ENCODE results near the gene AUTS2. TPM values are rescaled to one million over a fixed set of nuclear protein-coding genes. Genes with fewer than 3 reads are reported as not detected.

The AUTS2 gene
- total RNA-seq, 6 donors from 2014 or later = 38.9 to 151 (median 55.8) TPM

DNA sequence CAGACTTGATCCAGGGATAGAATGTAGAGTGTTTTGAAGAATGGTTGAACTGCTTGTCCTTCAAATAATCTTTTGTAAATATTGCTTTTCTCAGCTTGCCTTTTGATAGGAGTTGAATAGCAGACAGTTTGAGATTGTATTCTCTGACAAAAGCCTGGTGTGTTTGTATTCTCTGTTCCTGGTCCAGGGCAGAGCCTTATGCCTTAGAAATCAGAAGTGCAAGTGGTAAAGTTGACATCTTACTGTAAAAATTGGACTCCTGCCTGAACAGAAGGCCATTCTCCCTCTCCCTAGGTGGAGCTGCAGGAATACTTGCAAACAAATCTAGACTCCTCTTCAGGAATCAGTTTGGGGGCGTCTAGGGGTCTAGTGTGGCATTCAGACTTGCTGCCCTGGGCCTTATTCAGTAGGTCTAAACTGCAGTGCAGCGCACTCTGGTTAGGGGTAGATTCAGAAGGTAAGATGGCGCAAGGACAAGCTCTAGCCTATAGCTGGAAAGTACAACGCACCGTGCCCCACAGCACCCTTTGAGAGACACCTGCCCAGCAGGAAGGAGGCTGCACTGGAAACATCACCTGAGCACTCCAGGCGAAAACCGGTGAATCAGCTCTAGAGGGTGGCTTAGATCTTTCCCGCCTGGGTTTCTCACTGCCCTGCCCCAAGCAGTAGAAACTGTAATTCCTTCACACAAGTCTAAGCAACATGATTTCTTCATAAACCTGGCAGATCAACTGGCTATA, 925.1 kb downstream of the AUTS2 start:
- Histone ChIP-seq H3K27me3 (no peaks in the 10 kb centered on the region), H3K4me3 (no peak overlapping the region), H3K36me3 (no peaks in the 10 kb centered on the region), H3K4me1 (no peaks in the 10 kb centered on the region), H3K9me3 (no peaks in the 10 kb centered on the region), H3K27ac (no peak overlapping the region)
- TF ChIP-seq POLR2AphosphoS5 (IDR thresholded peaks at IDR 0.05) (no peak), EP300 (IDR thresholded peaks at IDR 0.05) (no peak), POLR2A (IDR thresholded peaks at IDR 0.05) (no peak)
- TF ChIP-seq, protein P1, sequence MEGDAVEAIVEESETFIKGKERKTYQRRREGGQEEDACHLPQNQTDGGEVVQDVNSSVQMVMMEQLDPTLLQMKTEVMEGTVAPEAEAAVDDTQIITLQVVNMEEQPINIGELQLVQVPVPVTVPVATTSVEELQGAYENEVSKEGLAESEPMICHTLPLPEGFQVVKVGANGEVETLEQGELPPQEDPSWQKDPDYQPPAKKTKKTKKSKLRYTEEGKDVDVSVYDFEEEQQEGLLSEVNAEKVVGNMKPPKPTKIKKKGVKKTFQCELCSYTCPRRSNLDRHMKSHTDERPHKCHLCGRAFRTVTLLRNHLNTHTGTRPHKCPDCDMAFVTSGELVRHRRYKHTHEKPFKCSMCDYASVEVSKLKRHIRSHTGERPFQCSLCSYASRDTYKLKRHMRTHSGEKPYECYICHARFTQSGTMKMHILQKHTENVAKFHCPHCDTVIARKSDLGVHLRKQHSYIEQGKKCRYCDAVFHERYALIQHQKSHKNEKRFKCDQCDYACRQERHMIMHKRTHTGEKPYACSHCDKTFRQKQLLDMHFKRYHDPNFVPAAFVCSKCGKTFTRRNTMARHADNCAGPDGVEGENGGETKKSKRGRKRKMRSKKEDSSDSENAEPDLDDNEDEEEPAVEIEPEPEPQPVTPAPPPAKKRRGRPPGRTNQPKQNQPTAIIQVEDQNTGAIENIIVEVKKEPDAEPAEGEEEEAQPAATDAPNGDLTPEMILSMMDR (IDR thresholded peaks at IDR 0.05) = no peak
- WGBS, 2 donors = 77 to 95% methylated on average over 7 to 8 of the region's 8 CpGs
- DNase-seq (no peak), ATAC-seq (ENCODE audit: low FRiP score in 2 of 2) (no peak)

DNA sequence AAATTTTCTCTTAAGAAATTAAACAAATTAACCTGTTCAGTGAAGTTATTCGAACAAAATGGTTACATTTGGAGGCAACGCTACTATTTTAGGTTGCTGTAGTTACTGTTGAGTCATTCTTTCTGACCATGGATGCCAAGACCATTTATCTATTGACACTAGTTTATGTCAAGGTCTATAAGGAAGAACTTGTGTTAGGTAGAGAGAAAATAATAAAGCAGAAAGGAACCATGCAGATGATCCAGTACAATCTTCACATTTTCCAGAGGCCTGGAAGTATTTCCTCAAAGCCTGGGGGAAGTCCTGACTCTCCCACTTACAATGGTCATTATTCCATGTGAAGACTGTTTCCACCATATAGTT, 925.7 kb downstream of the AUTS2 start:
- H3K27ac ChIP-seq = no peak overlapping the region
- ATAC-seq (ENCODE audit: low FRiP score in 2 of 2) = no peak
- no peaks in the 10 kb centered on the region for H3K4me1 ChIP-seq
- no peaks in the 10 kb centered on the region for H3K27me3 ChIP-seq
- no peaks in the 10 kb centered on the region for H3K9me3 ChIP-seq
- no peaks in the 10 kb centered on the region for H3K36me3 ChIP-seq
- no peak overlapping the region for H3K4me3 ChIP-seq
- TF ChIP-seq EP300 (IDR thresholded peaks at IDR 0.05) (no peak), POLR2A (IDR thresholded peaks at IDR 0.05) (no peak), POLR2AphosphoS5 (IDR thresholded peaks at IDR 0.05) (no peak)
- TF ChIP-seq, protein P1 (IDR thresholded peaks at IDR 0.05) = no peak
- WGBS, 2 donors = 92 to 100% methylated on average over 2 of the region's 2 CpGs
- no peak for DNase-seq

GRCh38 chr7:70525991-70526390, 927.7 kb downstream of the AUTS2 start:
- H3K9me3 ChIP-seq = no peaks in the 10 kb centered on the region
- no peak for DNase-seq
- no peak overlapping the region for H3K27ac ChIP-seq
- WGBS, 2 donors = 72 to 94% methylated on average over 5 of the region's 5 CpGs
- H3K4me3 ChIP-seq = no peak overlapping the region
- ATAC-seq (ENCODE audit: low FRiP score in 2 of 2) = no peak
- H3K4me1 ChIP-seq = no peaks in the 10 kb centered on the region
- H3K27me3 ChIP-seq = no peaks in the 10 kb centered on the region
- H3K36me3 ChIP-seq = no peaks in the 10 kb centered on the region
- no peak for TF ChIP-seq POLR2AphosphoS5 (IDR thresholded peaks at IDR 0.05)
- TF ChIP-seq, protein P1 (IDR thresholded peaks at IDR 0.05) = no peak
- TF ChIP-seq POLR2A (IDR thresholded peaks at IDR 0.05) = no peak
- TF ChIP-seq EP300 (IDR thresholded peaks at IDR 0.05) = no peak

DNA sequence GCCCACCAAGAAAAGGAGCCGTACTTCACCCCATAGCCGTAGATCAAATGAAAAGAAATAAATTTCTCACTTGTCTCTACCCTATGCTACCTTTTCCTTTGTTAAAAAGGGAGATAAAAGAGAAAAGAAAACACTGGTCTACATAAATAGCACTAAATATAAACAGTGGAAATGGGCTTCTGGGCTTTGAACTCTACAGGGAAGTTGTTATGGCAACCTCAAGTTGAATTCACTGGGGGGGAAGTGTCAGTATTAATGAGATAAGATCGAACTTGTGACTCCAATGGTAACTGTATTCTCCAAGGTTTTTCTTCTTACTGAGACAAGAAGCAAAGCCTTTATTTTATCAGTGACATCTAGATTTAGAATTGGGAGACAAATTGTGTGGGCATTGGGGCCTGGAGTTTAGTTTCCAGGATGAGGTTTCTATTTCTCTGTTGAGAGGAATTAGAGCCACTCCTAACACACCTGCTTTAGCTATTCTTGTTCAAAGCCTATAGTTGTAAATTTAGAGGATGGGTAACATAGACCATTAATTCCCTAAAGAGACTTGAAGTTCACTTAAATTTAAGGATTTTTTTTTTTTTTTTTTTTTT, 929.3 kb downstream of the AUTS2 start:
- no peaks in the 10 kb centered on the region for H3K4me1 ChIP-seq
- DNase-seq = no peak
- no peaks in the 10 kb centered on the region for H3K36me3 ChIP-seq
- H3K4me3 ChIP-seq = no peak overlapping the region
- WGBS, 2 donors = 43 to 65% methylated on average over 3 of the region's 3 CpGs
- no peak for ATAC-seq (ENCODE audit: low FRiP score in 2 of 2)
- H3K9me3 ChIP-seq = no peaks in the 10 kb centered on the region
- no peaks in the 10 kb centered on the region for H3K27me3 ChIP-seq
- H3K27ac ChIP-seq = no peak overlapping the region
- TF ChIP-seq EP300 (IDR thresholded peaks at IDR 0.05) = no peak
- no peak for TF ChIP-seq POLR2A (IDR thresholded peaks at IDR 0.05)
- TF ChIP-seq POLR2AphosphoS5 (IDR thresholded peaks at IDR 0.05) = no peak
- TF ChIP-seq, protein P1 (IDR thresholded peaks at IDR 0.05) = no peak

DNA sequence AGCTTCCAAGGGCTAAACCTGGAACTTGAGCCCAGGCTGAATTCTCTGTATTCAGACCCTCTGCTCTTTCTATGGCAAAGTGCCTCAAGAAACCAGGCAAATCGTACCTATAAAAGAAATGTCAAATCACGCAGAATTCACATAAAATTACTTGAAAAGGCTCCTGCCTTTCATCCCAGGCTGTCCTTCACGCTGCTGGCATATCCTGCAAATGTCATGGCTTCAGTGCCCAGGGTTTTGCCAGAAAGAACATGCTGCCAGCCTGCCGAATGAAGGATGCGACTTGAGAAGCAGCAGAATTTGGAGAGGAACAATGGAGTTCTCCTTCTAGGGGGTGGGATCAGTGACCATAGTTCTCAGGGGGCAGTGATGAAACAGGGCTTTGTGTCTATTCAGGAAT, 931.2 kb downstream of the AUTS2 start:
- Histone ChIP-seq H3K27ac (no peak overlapping the region), H3K27me3 (no peaks in the 10 kb centered on the region), H3K36me3 (no peaks in the 10 kb centered on the region), H3K9me3 (no peaks in the 10 kb centered on the region), H3K4me1 (no peaks in the 10 kb centered on the region), H3K4me3 (no peak overlapping the region)
- TF ChIP-seq POLR2A (IDR thresholded peaks at IDR 0.05) (no peak), EP300 (IDR thresholded peaks at IDR 0.05) (no peak), POLR2AphosphoS5 (IDR thresholded peaks at IDR 0.05) (no peak)
- TF ChIP-seq, protein P1 (IDR thresholded peaks at IDR 0.05) = no peak
- 91 to 95% methylated on average over 5 of the region's 5 CpGs for WGBS, 2 donors
- DNase-seq (no peak), ATAC-seq (ENCODE audit: low FRiP score in 2 of 2) (no peak)
